ENCODE data around the gene CPEB3.

Gene CPEB3

GRCh38 chr10:92111336-92111939, 179.4 kb downstream of the CPEB3 start:
- no peak for DNase-seq (ENCODE audit: extremely low read depth, low read depth)
- TF ChIP-seq CTCF (IDR thresholded peaks at IDR 0.05; ENCODE audit: low read depth, low read length) = no peak

- no peak for DNase-seq (ENCODE audit: extremely low read depth, low read depth)
Measured at GRCh38 chr10:92110039-92110794, 180.7 kb downstream of the CPEB3 start.

GRCh38 chr10:92108747-92109146, 182.1 kb downstream of the CPEB3 start:
- DNase-seq (ENCODE audit: extremely low read depth, low read depth) = no peak
- no peak for TF ChIP-seq CTCF (IDR thresholded peaks at IDR 0.05; ENCODE audit: low read depth, low read length)

More at GRCh38 chr10:92110039-92110794, 180.7 kb downstream of the CPEB3 start:
- no peak for TF ChIP-seq CTCF (IDR thresholded peaks at IDR 0.05; ENCODE audit: low read depth, low read length)

- no peak for TF ChIP-seq CTCF (IDR thresholded peaks at IDR 0.05; ENCODE audit: low read depth, low read length)
- no peak for DNase-seq (ENCODE audit: extremely low read depth, low read depth)
Measured at GRCh38 chr10:92108120-92108519, 182.8 kb downstream of the CPEB3 start.

GRCh38 chr10:92103376-92104090, 187.3 kb downstream of the CPEB3 start:
- no peak for TF ChIP-seq CTCF (IDR thresholded peaks at IDR 0.05; ENCODE audit: low read depth, low read length)
- no peak for DNase-seq (ENCODE audit: extremely low read depth, low read depth)

GRCh38 chr10:92102601-92103213, 188.2 kb downstream of the CPEB3 start:
- no peak for TF ChIP-seq CTCF (IDR thresholded peaks at IDR 0.05; ENCODE audit: low read depth, low read length)
- DNase-seq (ENCODE audit: extremely low read depth, low read depth) = no peak

Data from AG09319 (cell line).